ENCODE data around the gene FBXW7.

GRCh38 chr4:152422817-152423320, 113.0 kb downstream of the FBXW7 start:
- TF ChIP-seq, protein P1, sequence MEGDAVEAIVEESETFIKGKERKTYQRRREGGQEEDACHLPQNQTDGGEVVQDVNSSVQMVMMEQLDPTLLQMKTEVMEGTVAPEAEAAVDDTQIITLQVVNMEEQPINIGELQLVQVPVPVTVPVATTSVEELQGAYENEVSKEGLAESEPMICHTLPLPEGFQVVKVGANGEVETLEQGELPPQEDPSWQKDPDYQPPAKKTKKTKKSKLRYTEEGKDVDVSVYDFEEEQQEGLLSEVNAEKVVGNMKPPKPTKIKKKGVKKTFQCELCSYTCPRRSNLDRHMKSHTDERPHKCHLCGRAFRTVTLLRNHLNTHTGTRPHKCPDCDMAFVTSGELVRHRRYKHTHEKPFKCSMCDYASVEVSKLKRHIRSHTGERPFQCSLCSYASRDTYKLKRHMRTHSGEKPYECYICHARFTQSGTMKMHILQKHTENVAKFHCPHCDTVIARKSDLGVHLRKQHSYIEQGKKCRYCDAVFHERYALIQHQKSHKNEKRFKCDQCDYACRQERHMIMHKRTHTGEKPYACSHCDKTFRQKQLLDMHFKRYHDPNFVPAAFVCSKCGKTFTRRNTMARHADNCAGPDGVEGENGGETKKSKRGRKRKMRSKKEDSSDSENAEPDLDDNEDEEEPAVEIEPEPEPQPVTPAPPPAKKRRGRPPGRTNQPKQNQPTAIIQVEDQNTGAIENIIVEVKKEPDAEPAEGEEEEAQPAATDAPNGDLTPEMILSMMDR (IDR thresholded peaks at IDR 0.05): no peak
- TF ChIP-seq ZBTB33 (IDR thresholded peaks at IDR 0.05; ENCODE audit: borderline replicate concordance, low read depth) (no peak), POLR2AphosphoS5 (IDR thresholded peaks at IDR 0.05; ENCODE audit: low read depth, low read length) (no peak), NRF1 (IDR thresholded peaks at IDR 0.05; ENCODE audit: low read depth, low read length) (no peak), RAD21 (IDR thresholded peaks at IDR 0.05; ENCODE audit: low read length) (no peak), USF1 (IDR thresholded peaks at IDR 0.05; ENCODE audit: borderline replicate concordance, low read depth) (no peak), RXRA (IDR thresholded peaks at IDR 0.05; ENCODE audit: borderline replicate concordance, low read depth) (no peak), CHD2 (IDR thresholded peaks at IDR 0.05; ENCODE audit: low read length, partially characterized antibody) (no peak), FOXM1 (IDR thresholded peaks at IDR 0.05; ENCODE audit: low read depth) (no peak)
- TF ChIP-seq, protein P2, sequence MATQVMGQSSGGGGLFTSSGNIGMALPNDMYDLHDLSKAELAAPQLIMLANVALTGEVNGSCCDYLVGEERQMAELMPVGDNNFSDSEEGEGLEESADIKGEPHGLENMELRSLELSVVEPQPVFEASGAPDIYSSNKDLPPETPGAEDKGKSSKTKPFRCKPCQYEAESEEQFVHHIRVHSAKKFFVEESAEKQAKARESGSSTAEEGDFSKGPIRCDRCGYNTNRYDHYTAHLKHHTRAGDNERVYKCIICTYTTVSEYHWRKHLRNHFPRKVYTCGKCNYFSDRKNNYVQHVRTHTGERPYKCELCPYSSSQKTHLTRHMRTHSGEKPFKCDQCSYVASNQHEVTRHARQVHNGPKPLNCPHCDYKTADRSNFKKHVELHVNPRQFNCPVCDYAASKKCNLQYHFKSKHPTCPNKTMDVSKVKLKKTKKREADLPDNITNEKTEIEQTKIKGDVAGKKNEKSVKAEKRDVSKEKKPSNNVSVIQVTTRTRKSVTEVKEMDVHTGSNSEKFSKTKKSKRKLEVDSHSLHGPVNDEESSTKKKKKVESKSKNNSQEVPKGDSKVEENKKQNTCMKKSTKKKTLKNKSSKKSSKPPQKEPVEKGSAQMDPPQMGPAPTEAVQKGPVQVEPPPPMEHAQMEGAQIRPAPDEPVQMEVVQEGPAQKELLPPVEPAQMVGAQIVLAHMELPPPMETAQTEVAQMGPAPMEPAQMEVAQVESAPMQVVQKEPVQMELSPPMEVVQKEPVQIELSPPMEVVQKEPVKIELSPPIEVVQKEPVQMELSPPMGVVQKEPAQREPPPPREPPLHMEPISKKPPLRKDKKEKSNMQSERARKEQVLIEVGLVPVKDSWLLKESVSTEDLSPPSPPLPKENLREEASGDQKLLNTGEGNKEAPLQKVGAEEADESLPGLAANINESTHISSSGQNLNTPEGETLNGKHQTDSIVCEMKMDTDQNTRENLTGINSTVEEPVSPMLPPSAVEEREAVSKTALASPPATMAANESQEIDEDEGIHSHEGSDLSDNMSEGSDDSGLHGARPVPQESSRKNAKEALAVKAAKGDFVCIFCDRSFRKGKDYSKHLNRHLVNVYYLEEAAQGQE (IDR thresholded peaks at IDR 0.05; ENCODE audit: low read depth, low read length): no peak
